Right lung (tissue), 5 donors: ENCODE measurements around the gene TMEM225B. TPM values are rescaled to one million over a fixed set of nuclear protein-coding genes. Genes with fewer than 3 reads are reported as not detected.
"Not testable (repeated sequence)": the region's sequence is repeated elsewhere in the genome, so short reads cannot be mapped to it uniquely, and the experiment has no call there.

Experiments used
- DNase-seq, 2 donors: peaks; one replicate each; pipeline ENCODE4 v3.0.0-alpha.2; 2013
- polyA plus RNA-seq, 5 donors: library from polyadenylated mRNA; unstranded; fragments of 120-200 nt; gene quantifications; one replicate each; pipeline versions ENCODE4 v1.2.1 to v1.2.3, GENCODE V29; 2013; ENCODE audit warnings: inconsistent platforms in 1 of 5, low replicate concordance in 1 of 5; ENCODE audit not compliant: insufficient read length in 5 of 5, insufficient read depth in 1 of 5

Gene TMEM225B
- polyA plus RNA-seq, 5 donors, result 1.4 to 2.3 (median 1.7) TPM

GRCh38 chr7:99654626-99655025, 56.6 kb downstream of the TMEM225B start:
- DNase-seq, result not testable (repeated sequence)

DNA sequence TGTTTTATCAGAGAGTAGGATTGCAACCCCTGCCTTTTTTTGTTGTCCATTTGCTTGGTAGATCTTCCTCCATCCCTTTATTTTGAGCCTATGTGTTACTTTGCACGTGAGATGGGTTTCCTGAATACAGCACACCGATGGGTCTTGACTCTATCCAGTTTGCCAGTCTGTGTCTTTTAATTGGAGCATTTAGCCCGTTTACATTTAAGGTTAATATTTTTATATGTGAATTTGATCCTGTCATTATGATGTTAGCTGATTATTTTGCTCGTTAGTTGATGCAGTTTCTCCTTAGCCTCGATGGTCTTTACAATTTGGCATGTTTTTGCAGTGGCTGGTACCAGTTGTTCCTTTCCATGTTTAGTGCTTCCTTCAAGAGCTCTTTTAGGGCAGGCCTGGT, 59.8 kb downstream of the TMEM225B start:
- DNase-seq, result not testable (repeated sequence)

Other genes with a start within 250 kb of the TMEM225B start
- gene ARPC1B, start 223.5 kb upstream of the TMEM225B start, polyA plus RNA-seq, result 10 to 100 TPM; 37.4 to 63.7 (median 41.3) TPM
- gene PDAP1, start 189.7 kb upstream of the TMEM225B start, polyA plus RNA-seq, result 100 to 1,000 TPM; 109 to 166 (median 135) TPM
- gene BUD31, start 189.3 kb upstream of the TMEM225B start, polyA plus RNA-seq, result 100 to 1,000 TPM in 3 of 5 donors, 10 to 100 TPM in 2; 95.0 to 109 (median 101) TPM
- 1 to 10 TPM; 4.3 to 8.0 (median 6.2) TPM for gene PTCD1, start 159.5 kb upstream of the TMEM225B start, polyA plus RNA-seq
- 10 to 100 TPM; 32.2 to 41.6 (median 35.5) TPM for gene CPSF4, start 159.3 kb upstream of the TMEM225B start, polyA plus RNA-seq
- gene ATP5MF, start 132.1 kb upstream of the TMEM225B start, polyA plus RNA-seq, result 100 to 1,000 TPM; 290 to 437 (median 312) TPM
- gene ZNF789, start 125.4 kb upstream of the TMEM225B start, polyA plus RNA-seq, result 10 to 100 TPM; 40.8 to 56.5 (median 44.9) TPM
- 10 to 100 TPM; 14.6 to 18.4 (median 15.6) TPM for gene ZNF394, start 98.0 kb upstream of the TMEM225B start, polyA plus RNA-seq
- 10 to 100 TPM; 11.9 to 16.6 (median 15.8) TPM for gene ZKSCAN5, start 93.6 kb upstream of the TMEM225B start, polyA plus RNA-seq
- gene FAM200A, start 46.2 kb upstream of the TMEM225B start, polyA plus RNA-seq, result 10 to 100 TPM; 12.8 to 20.0 (median 14.6) TPM
- 100 to 1,000 TPM in 1 of 5 donors, 10 to 100 TPM in 4; 56.1 to 106 (median 94.2) TPM for gene ZNF655, start 39.6 kb upstream of the TMEM225B start, polyA plus RNA-seq
- gene ZSCAN25, start 18.7 kb downstream of the TMEM225B start, polyA plus RNA-seq, result 10 to 100 TPM; 16.3 to 22.4 (median 20.8) TPM
- 10 to 100 TPM; 15.1 to 25.8 (median 19.6) TPM for gene CYP3A5, start 81.7 kb downstream of the TMEM225B start, polyA plus RNA-seq
- 10 to 100 TPM in 1 of 5 donors, 1 to 10 TPM in 2, under 1 TPM in 2; 0.59 to 16.8 (median 1.3) TPM for gene CYP3A7, start 136.9 kb downstream of the TMEM225B start, polyA plus RNA-seq
- gene CYP3A4, start 185.9 kb downstream of the TMEM225B start, polyA plus RNA-seq, result under 1 TPM; 0.14 to 0.34 (median 0.18) TPM
- under 1 TPM; 0.09 to 0.50 (median 0.28) TPM for gene CYP3A43, start 229.7 kb downstream of the TMEM225B start, polyA plus RNA-seq